ENCODE results near the gene CDC42SE1. TPM values are rescaled to one million over a fixed set of nuclear protein-coding genes. Genes with fewer than 3 reads are reported as not detected.

CDC42SE1 gene
- total and polyA plus RNA-seq, 9 of the 15 experiments (the other 6 are each of a cell fraction or from before 2014, with no cell fraction given), result 78.1 to 189 (median 114) TPM

GRCh38 chr1:151054971-151055547, 4.4 kb downstream of the CDC42SE1 start (continued):
- TF ChIP-seq PCBP2 (IDR thresholded peaks at IDR 0.05; ENCODE audit: low read depth, low read length, poor library complexity, severe bottlenecking) (no peak), MYBL2 (IDR thresholded peaks at IDR 0.05; ENCODE audit: low read depth) (no peak; the same call in 1 of the 2 replicates), MYBL2 (CRISPR knock-in tag; IDR thresholded peaks at IDR 0.05; ENCODE audit: borderline replicate concordance) (no peak), ZNF23 (CRISPR knock-in tag; IDR thresholded peaks at IDR 0.05) (no peak), BCLAF1 (IDR thresholded peaks at IDR 0.05; ENCODE audit: borderline replicate concordance in 1 of 2, control insufficient read depth in 1 of 2, low read depth in 2 of 2, low read length in 1 of 2) (no peak), ZNF274 (IDR thresholded peaks at IDR 0.05; ENCODE audit: borderline replicate concordance, low read depth, low read length) (no peak), FUS (optimal IDR thresholded peaks at IDR 0.05; ENCODE audit: low read depth, low read length) (no peak), ZSCAN32 (CRISPR knock-in tag; IDR thresholded peaks at IDR 0.05) (no peak), TFAM (CRISPR knock-in tag; conservative IDR thresholded peaks at IDR 0.05) (no peak), MEF2A (IDR thresholded peaks at IDR 0.05; ENCODE audit: control insufficient read depth, low read depth, low read length) (no peak), ELK3 (CRISPR knock-in tag; IDR thresholded peaks at IDR 0.05) (no peak), HNRNPLL (IDR thresholded peaks at IDR 0.05; ENCODE audit: low read depth, low read length, poor library complexity, severe bottlenecking) (no peak), CHD1 (IDR thresholded peaks at IDR 0.05; ENCODE audit: low read length) (no peak)
- TF ChIP-seq, protein P1, sequence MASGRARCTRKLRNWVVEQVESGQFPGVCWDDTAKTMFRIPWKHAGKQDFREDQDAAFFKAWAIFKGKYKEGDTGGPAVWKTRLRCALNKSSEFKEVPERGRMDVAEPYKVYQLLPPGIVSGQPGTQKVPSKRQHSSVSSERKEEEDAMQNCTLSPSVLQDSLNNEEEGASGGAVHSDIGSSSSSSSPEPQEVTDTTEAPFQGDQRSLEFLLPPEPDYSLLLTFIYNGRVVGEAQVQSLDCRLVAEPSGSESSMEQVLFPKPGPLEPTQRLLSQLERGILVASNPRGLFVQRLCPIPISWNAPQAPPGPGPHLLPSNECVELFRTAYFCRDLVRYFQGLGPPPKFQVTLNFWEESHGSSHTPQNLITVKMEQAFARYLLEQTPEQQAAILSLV (tag; IDR thresholded peaks at IDR 0.05), result peak; percentile 88
- TF ChIP-seq, protein P2, sequence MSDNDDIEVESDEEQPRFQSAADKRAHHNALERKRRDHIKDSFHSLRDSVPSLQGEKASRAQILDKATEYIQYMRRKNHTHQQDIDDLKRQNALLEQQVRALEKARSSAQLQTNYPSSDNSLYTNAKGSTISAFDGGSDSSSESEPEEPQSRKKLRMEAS (CRISPR knock-in tag; IDR thresholded peaks at IDR 0.05), result peak; percentile 18; the same call in 1 of the 2 replicates
- TF ChIP-seq, protein P3, sequence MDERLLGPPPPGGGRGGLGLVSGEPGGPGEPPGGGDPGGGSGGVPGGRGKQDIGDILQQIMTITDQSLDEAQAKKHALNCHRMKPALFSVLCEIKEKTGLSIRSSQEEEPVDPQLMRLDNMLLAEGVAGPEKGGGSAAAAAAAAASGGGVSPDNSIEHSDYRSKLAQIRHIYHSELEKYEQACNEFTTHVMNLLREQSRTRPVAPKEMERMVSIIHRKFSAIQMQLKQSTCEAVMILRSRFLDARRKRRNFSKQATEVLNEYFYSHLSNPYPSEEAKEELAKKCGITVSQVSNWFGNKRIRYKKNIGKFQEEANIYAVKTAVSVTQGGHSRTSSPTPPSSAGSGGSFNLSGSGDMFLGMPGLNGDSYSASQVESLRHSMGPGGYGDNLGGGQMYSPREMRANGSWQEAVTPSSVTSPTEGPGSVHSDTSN (CRISPR knock-in tag; IDR thresholded peaks at IDR 0.05; ENCODE audit: low read depth), result no peak
- TF ChIP-seq, protein P3 (tag; conservative IDR thresholded peaks at IDR 0.05; ENCODE audit: low read depth), result peak; percentile 64

All from K562 (cell line).